Fibroblast of the aortic adventitia (primary cell): ENCODE measurements around the gene SENP5. TPM values are rescaled to one million over a fixed set of nuclear protein-coding genes. Genes with fewer than 3 reads are reported as not detected.

Experiments used
- DNase-seq: peaks from one replicate; pipeline ENCODE4 v3.0.0-alpha.2; 2010; ENCODE audit warnings: low read depth
- H3K4me3 ChIP-seq: 2 replicates; pipeline ENCODE4 v1.5.1; 2011; ENCODE audit warnings: low read depth, mild to moderate bottlenecking, control low read depth, low read length, moderate library complexity
- CTCF ChIP-seq: IDR thresholded peaks from 2 replicates; pipeline ENCODE4 v1.5.1; 2011; ENCODE audit warnings: mild to moderate bottlenecking, low read length, control low read depth, inconsistent platforms; ENCODE audit not compliant: insufficient read depth
- total RNA-seq: library from RNA; depleted of rRNA; stranded (reverse); fragments of >200 nt; gene quantifications from 2 replicates; pipeline ENCODE4 v1.2.3, GENCODE V29; 2012; ENCODE audit warnings: low replicate concordance

The SENP5 gene
- total RNA-seq, 1 donor: 38.1 TPM

GRCh38 chr3:196954832-196955231 is 87.1 kb downstream of the SENP5 start:
- no peak for DNase-seq
- no peak overlapping the region for H3K4me3 ChIP-seq
- no peak for TF ChIP-seq CTCF

- no peak overlapping the region for H3K4me3 ChIP-seq
- no peak for DNase-seq
- TF ChIP-seq CTCF: no peak
Measured at GRCh38 chr3:196962108-196962929, 94.6 kb downstream of the SENP5 start.

GRCh38 chr3:196962930-196963630 is 95.4 kb downstream of the SENP5 start:
- no peak for DNase-seq
- no peak overlapping the region for H3K4me3 ChIP-seq
- no peak for TF ChIP-seq CTCF

- DNase-seq: no peak
- no peak overlapping the region for H3K4me3 ChIP-seq
- TF ChIP-seq CTCF: no peak
Measured at GRCh38 chr3:196963631-196963953, 95.9 kb downstream of the SENP5 start.

GRCh38 chr3:196965112-196965803 is 97.5 kb downstream of the SENP5 start:
- TF ChIP-seq CTCF: no peak
- H3K4me3 ChIP-seq: no peak overlapping the region
- DNase-seq: no peak

GRCh38 chr3:196965804-196966173 is 98.1 kb downstream of the SENP5 start:
- no peak for DNase-seq
- TF ChIP-seq CTCF: no peak
- H3K4me3 ChIP-seq: no peak overlapping the region
